Endothelial cell of umbilical vein (primary cell): ENCODE data around the gene BMPR1B. TPM values are rescaled to one million over a fixed set of nuclear protein-coding genes. Genes with fewer than 3 reads are reported as not detected.

Source experiments
- BruUV-seq: library from RNA; stranded (reverse); fragments of 400-500 nt; replicated peaks from 2 replicates; lab custom pipeline; 2021; lab: Mats Ljungman, UMichigan
- CTCF ChIA-PET: fragments of 300-600, 350-600 bp; sonication (Branson Sonifier 250); formaldehyde crosslinking; loops from one replicate; lab custom pipeline; 2021; ENCODE audit warnings: antibody characterized with exemption, inconsistent platforms; lab: Charles Lee
- POLR2A ChIA-PET: fragments of 300-600, 350-600 bp; sonication (Branson Sonifier 250); formaldehyde crosslinking; loops from one replicate; lab custom pipeline; 2021; ENCODE audit warnings: antibody characterized with exemption, inconsistent platforms; lab: Charles Lee
- DNase-seq: peaks from one replicate; pipeline ENCODE4 v3.0.0-alpha.2; 2011; ENCODE audit warnings: low read depth, low spot score
- FAIRE-seq: peaks from 2 replicates; lab custom pipeline; 2011; peaks lifted over from hg19 to GRCh38; lab: Jason Lieb, UNC
- H2AFZ ChIP-seq: 2 replicates; pipeline ENCODE4 v1.6.0; 2012; ENCODE audit warnings: low read depth, low read length, control low read depth, inconsistent platforms
- H3K27ac ChIP-seq: 2 replicates; pipeline ENCODE4 v1.5.1; 2011; ENCODE audit warnings: low read depth, mild to moderate bottlenecking, control low read depth, low read length, moderate library complexity; ENCODE audit not compliant: insufficient read depth
- H3K27me3 ChIP-seq, 2 experiments: 2 replicates each; pipeline versions ENCODE4 v1.6.0 to v1.6.1; 2011; ENCODE audit warnings: low read length in 2 of 2, mixed read lengths in 1 of 2; ENCODE audit not compliant: control insufficient read depth in 2 of 2, insufficient read depth in 2 of 2
- H3K36me3 ChIP-seq, 2 experiments: 2 replicates in 1 of 2; 3 replicates in 1 of 2; pipeline ENCODE4 v1.5.1; 2011; ENCODE audit warnings: low read length in 2 of 2, mild to moderate bottlenecking in 1 of 2, moderate library complexity in 1 of 2; ENCODE audit not compliant: control insufficient read depth in 2 of 2, insufficient read depth in 2 of 2; ENCODE audit errors: extremely low read depth in 1 of 2
- H3K4me1 ChIP-seq: 3 replicates; pipeline ENCODE4 v1.5.1; 2011; ENCODE audit warnings: mild to moderate bottlenecking, low read length; ENCODE audit not compliant: control insufficient read depth, insufficient read depth; ENCODE audit errors: extremely low read depth
- H3K4me2 ChIP-seq: 2 replicates; pipeline ENCODE4 v1.6.1; 2011; ENCODE audit warnings: low read length, control low read depth, mixed read lengths; ENCODE audit not compliant: insufficient read depth
- H3K4me3 ChIP-seq, 3 experiments: fragments of 200-600 bp in 1 of 3; sonication (generic), shearing (Covaris generic) in 1 of 3; replicated peaks in 1 of 3; 2 replicates each; pipeline ENCODE4 v1.5.1; 2011 to 2016; ENCODE audit warnings: control low read depth in 3 of 3, low read length in 3 of 3, mild to moderate bottlenecking in 2 of 3, inconsistent platforms in 1 of 3, low read depth in 1 of 3, moderate library complexity in 1 of 3; ENCODE audit not compliant: insufficient read depth in 1 of 3
- H3K79me2 ChIP-seq: 2 replicates; pipeline ENCODE4 v1.6.0; 2012; ENCODE audit warnings: low read length, inconsistent platforms; ENCODE audit not compliant: control insufficient read depth, insufficient read depth
- H3K9ac ChIP-seq: replicated peaks from 2 replicates; pipeline ENCODE3; 2011; ENCODE audit warnings: low read length, control low read depth; ENCODE audit not compliant: insufficient read depth; ENCODE audit errors: extremely low read depth
- H3K9me1 ChIP-seq: replicated peaks from 3 replicates; pipeline ENCODE4 v1.6.0; 2011; ENCODE audit warnings: mild to moderate bottlenecking, low read length; ENCODE audit not compliant: control insufficient read depth, insufficient read depth; ENCODE audit errors: extremely low read depth
- H3K9me3 ChIP-seq: replicated peaks from 2 replicates; pipeline ENCODE4 v1.5.1; 2012; ENCODE audit warnings: low read length, inconsistent platforms; ENCODE audit not compliant: control insufficient read depth, insufficient read depth
- H4K20me1 ChIP-seq: replicated peaks from 2 replicates; pipeline ENCODE3; 2011; ENCODE audit warnings: mild to moderate bottlenecking, low read length; ENCODE audit not compliant: control insufficient read depth, insufficient read depth; ENCODE audit errors: extremely low read depth
- CTCF ChIP-seq, 2 donors: IDR thresholded peaks; 1 replicate in 1 of 2; 2 replicates in 1 of 2; pipeline ENCODE4 v1.5.1; 2011; ENCODE audit warnings: low read length in 2 of 2, mild to moderate bottlenecking in 2 of 2, moderate library complexity in 2 of 2, control low read depth in 1 of 2, inconsistent platforms in 1 of 2, low read depth in 1 of 2; ENCODE audit not compliant: insufficient read depth in 1 of 2; ENCODE audit errors: extremely low read depth in 1 of 2
- EZH2 ChIP-seq: IDR thresholded peaks from 2 replicates; pipeline ENCODE4 v1.6.1; 2012; ENCODE audit warnings: borderline replicate concordance, low read depth, mild to moderate bottlenecking, moderate library complexity, low read length, inconsistent platforms; ENCODE audit not compliant: severe bottlenecking
- FOS ChIP-seq: IDR thresholded peaks from 2 replicates; pipeline ENCODE4 v1.6.1; 2011; ENCODE audit warnings: mild to moderate bottlenecking, low read length, moderate library complexity, borderline replicate concordance; ENCODE audit not compliant: insufficient read depth
- GATA2 ChIP-seq: IDR thresholded peaks from 2 replicates; pipeline ENCODE4 v1.7.0; 2011; ENCODE audit warnings: low read depth, mild to moderate bottlenecking, moderate library complexity, mixed read lengths, low read length; ENCODE audit not compliant: insufficient read length, insufficient read depth
- JUN ChIP-seq: IDR thresholded peaks from 2 replicates; pipeline ENCODE4 v1.6.1; 2011; ENCODE audit warnings: borderline replicate concordance, low read depth; ENCODE audit not compliant: insufficient read length, insufficient read depth
- MAX ChIP-seq: IDR thresholded peaks from 2 replicates; pipeline ENCODE4 v1.6.1; 2011; ENCODE audit not compliant: insufficient read depth, insufficient read length
- MYC ChIP-seq: IDR thresholded peaks from one replicate; pipeline ENCODE4 v1.6.1; 2011; ENCODE audit warnings: mild to moderate bottlenecking, low read depth, low read length
- POLR2A ChIP-seq: IDR thresholded peaks from 2 replicates; pipeline ENCODE4 v1.6.1; 2012; ENCODE audit warnings: low read depth, mild to moderate bottlenecking, control low read depth, low read length
- POLR2AphosphoS5 ChIP-seq: IDR thresholded peaks from 2 replicates; pipeline ENCODE4 v1.6.1; 2012; ENCODE audit warnings: low read depth, mild to moderate bottlenecking, control low read depth, low read length, moderate library complexity; ENCODE audit not compliant: insufficient read depth
- dilution Hi-C: fragments of 300-500 bp; cut with MboI; formaldehyde crosslinking; loops from one replicate; pipeline ENCODE4 v1.15.0; 2019; ENCODE audit warnings: low sequenced_read_pairs; ENCODE audit not compliant: extremely low pct_ligation_motif_present
- intact Hi-C: fragments of 100-400 bp; cut with micrococcal nuclease; formaldehyde crosslinking; loops from one replicate; pipeline ENCODE4 v1.10.0; 2022
- polyA plus RNA-seq, 4 experiments: library from polyadenylated mRNA; depleted of rRNA in 3 of 4; stranded (reverse) in 3 of 4; unstranded in 1 of 4; fragments of >200 nt; gene quantifications; 2 replicates each; pipeline versions ENCODE4 v1.2.1 to v1.2.3, GENCODE V29; 2011 to 2012; ENCODE audit warnings: missing spikeins in 1 of 4
- total RNA-seq: library from RNA; stranded (reverse); gene quantifications from 2 replicates; pipeline ENCODE4 v1.2.3, GENCODE V29; 2021

BMPR1B gene
- total and polyA plus RNA-seq, 2 donors (not counting 3 experiments of a cell fraction or from before 2014, with no cell fraction given): 0.28 to 2.1 TPM

- dilution Hi-C loops: no loop called here
- FAIRE-seq (no peak), DNase-seq (no peak)
- H3K27me3 ChIP-seq: no peaks in the 10 kb centered on the region
- no peaks in the 10 kb centered on the region for H3K4me1 ChIP-seq
- TF ChIP-seq EZH2 (no peak), GATA2 (peak; percentile 10), JUN (no peak)
- no peak overlapping the region for H2AFZ ChIP-seq
- H3K4me2 ChIP-seq: no peak overlapping the region
- H3K9ac ChIP-seq: no peak overlapping the region
- ChIA-PET POLR2A (no interaction called here), CTCF (no interaction called here)
- no peaks in the 10 kb centered on the region for H3K9me1 ChIP-seq
- no peaks in the 10 kb centered on the region for H4K20me1 ChIP-seq
- H3K9me3 ChIP-seq: no peaks in the 10 kb centered on the region
- no peak overlapping the region for H3K4me3 ChIP-seq
- H3K27ac ChIP-seq: no peak overlapping the region
- intact Hi-C loops: no loop called here
- no peaks in the 10 kb centered on the region for H3K36me3 ChIP-seq
- no peaks in the 10 kb centered on the region for H3K79me2 ChIP-seq
- BruUV-seq: no TSS peak
These were observed 98.3 kb downstream of the BMPR1B start for GRCh38 chr4:94856030-94856429.

- intact Hi-C loops (no loop called here), dilution Hi-C loops (no loop called here)
- Histone ChIP-seq H3K4me3 (no peak overlapping the region), H2AFZ (no peak overlapping the region), H3K79me2 (no peaks in the 10 kb centered on the region), H3K27me3 (no peaks in the 10 kb centered on the region), H3K36me3 (no peaks in the 10 kb centered on the region), H3K9me3 (no peaks in the 10 kb centered on the region), H3K4me2 (no peak overlapping the region), H4K20me1 (no peaks in the 10 kb centered on the region), H3K9ac (no peak overlapping the region), H3K4me1 (no peaks in the 10 kb centered on the region), H3K27ac (no peak overlapping the region), H3K9me1 (no peaks in the 10 kb centered on the region)
- TF ChIP-seq EZH2 (no peak), MYC (no peak), MAX (no peak), FOS (no peak), JUN (no peak), GATA2 (no peak), POLR2AphosphoS5 (no peak), POLR2A (no peak), CTCF (IDR thresholded peaks at IDR 0.05; ENCODE audit: extremely low read depth in 1 of 2, insufficient read depth in 1 of 2, low read depth in 1 of 2, low read length in 2 of 2) (no peak)
- DNase-seq (no peak), FAIRE-seq (no peak)
- ChIA-PET CTCF (no interaction called here), POLR2A (no interaction called here)
- BruUV-seq: no TSS peak
These were observed 112.4 kb downstream of the BMPR1B start for GRCh38 chr4:94870146-94870545.
